Epithelial cell of esophagus (primary cell): ENCODE results near the gene CACTIN.

ENCODE experiments used
- DNase-seq: peaks from one replicate; pipeline ENCODE4 v3.0.0; 2010; ENCODE audit warnings: low read depth
- H3K4me3 ChIP-seq: 2 replicates; pipeline ENCODE4 v1.5.1; 2011; ENCODE audit warnings: mild to moderate bottlenecking, low read length, control low read depth
- CTCF ChIP-seq: IDR thresholded peaks from 2 replicates; pipeline ENCODE4 v1.5.1; 2011; ENCODE audit warnings: low read depth, mild to moderate bottlenecking, low read length, control low read depth, inconsistent platforms; ENCODE audit not compliant: insufficient read depth; ENCODE audit errors: missing control alignments

Gene CACTIN

GRCh38 chr19:3604227-3604986, 22.2 kb downstream of the CACTIN start:
- TF ChIP-seq CTCF = no peak
- no peak overlapping the region for H3K4me3 ChIP-seq
- DNase-seq = no peak

- TF ChIP-seq CTCF = no peak
- no peak overlapping the region for H3K4me3 ChIP-seq
- no peak for DNase-seq
These were observed 23.3 kb downstream of the CACTIN start for GRCh38 chr19:3603121-3603811.

- no peak for DNase-seq
- no peak for TF ChIP-seq CTCF
- no peak overlapping the region for H3K4me3 ChIP-seq
These were observed 25.6 kb downstream of the CACTIN start for GRCh38 chr19:3601021-3601420.

GRCh38 chr19:3599776-3600187, 26.8 kb downstream of the CACTIN start:
- DNase-seq = no peak
- no peak for TF ChIP-seq CTCF
- no peak overlapping the region for H3K4me3 ChIP-seq

GRCh38 chr19:3595521-3596061, 31.0 kb downstream of the CACTIN start:
- H3K4me3 ChIP-seq = no peak overlapping the region
- no peak for DNase-seq
- TF ChIP-seq CTCF = no peak

GRCh38 chr19:3593156-3593555, 33.4 kb downstream of the CACTIN start:
- no peak for TF ChIP-seq CTCF
- DNase-seq = no peak
- no peak overlapping the region for H3K4me3 ChIP-seq
